ENCODE results near the gene OMP.

The OMP gene

DNA sequence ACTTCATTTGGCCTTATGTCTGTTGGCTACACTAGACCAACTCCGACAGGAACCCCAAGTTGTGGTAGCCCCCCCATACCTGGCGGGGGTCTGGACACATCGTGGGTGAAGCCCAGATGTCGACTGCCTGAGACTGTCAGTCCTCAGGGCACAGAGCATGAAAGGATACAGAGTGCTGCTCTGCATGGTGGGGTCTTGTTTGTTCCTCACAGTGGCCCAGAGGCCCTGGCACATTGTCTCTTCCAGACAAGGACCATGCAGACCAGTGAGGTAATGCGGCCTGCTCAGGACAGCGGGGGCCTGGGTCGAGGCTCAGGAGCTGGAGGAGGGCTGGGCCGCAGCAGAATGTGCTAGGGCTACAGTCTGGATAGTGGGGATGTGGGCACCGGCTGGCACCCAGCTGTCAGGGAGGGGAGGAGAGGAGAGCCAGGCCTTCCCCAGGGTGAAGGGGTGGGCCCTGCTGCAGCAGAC is 21.2 kb upstream of the OMP start:
- no peaks in the 10 kb centered on the region for H3K36me3 ChIP-seq (ENCODE audit: insufficient read depth, low read length)
- H3K79me2 ChIP-seq (ENCODE audit: control insufficient read depth, insufficient read depth, low read length, unreplicated experiment): peaks cover 25% of the 10 kb centered on the region
- H3K4me1 ChIP-seq (ENCODE audit: control insufficient read depth, insufficient read depth, low read length, unreplicated experiment): peaks cover 24% of the 10 kb centered on the region
- no peak overlapping the region for H3K27ac ChIP-seq (ENCODE audit: low read depth, low read length)
- H2AFZ ChIP-seq (ENCODE audit: low read length, unreplicated experiment): no peak overlapping the region
- H3K27me3 ChIP-seq (ENCODE audit: insufficient read depth, low read length): no peaks in the 10 kb centered on the region
- H3K4me3 ChIP-seq (ENCODE audit: low read depth, low read length): no peak overlapping the region

GRCh38 chr11:77081976-77082836 is 20.4 kb upstream of the OMP start:
- Histone ChIP-seq H3K27me3 (ENCODE audit: insufficient read depth, low read length) (no peaks in the 10 kb centered on the region), H3K4me1 (ENCODE audit: control insufficient read depth, insufficient read depth, low read length, unreplicated experiment) (peaks cover 24% of the 10 kb centered on the region), H3K27ac (ENCODE audit: low read depth, low read length) (peak overlapping the region; percentile 28; the same call in 1 of the 2 replicates), H2AFZ (ENCODE audit: low read length, unreplicated experiment) (no peak overlapping the region), H3K36me3 (ENCODE audit: insufficient read depth, low read length) (no peaks in the 10 kb centered on the region), H3K79me2 (ENCODE audit: control insufficient read depth, insufficient read depth, low read length, unreplicated experiment) (peaks cover 23% of the 10 kb centered on the region), H3K4me3 (ENCODE audit: low read depth, low read length) (no peak overlapping the region)

DNA sequence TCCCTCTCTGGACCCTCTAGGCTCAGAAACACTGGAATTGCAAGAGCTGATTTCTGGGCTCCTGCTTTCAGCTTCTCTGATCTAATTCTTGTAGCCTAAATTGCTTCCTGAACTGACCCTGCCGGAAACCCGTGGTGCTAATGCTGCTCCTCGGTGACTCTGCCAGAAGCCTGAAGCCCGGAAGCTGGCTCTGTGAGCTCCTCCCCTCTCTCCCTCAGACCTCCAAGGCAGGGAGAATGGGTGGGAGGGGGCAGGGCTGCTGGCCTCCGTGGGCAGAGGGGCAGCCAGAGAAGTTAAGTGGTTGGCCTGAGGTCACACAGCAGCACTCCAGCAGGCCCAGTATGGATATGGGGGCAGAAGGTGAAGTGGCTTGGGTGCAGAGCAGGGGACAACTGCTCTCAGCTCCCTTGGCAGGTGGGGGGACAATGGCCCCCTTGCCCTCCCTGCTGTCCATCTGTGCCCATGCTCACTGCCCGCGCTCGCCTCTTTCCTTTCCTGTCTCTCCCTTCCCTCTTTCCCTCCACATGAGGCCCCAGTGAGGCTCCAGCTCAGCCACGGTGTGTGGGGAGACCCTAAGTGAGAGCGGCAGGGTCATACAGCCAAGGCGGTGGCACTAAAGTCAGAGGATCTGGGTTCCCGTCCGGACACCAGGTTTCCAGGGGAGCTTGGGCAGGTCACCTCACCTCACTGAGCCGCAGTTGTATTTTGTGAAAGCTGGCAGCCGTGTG is 19.6 kb upstream of the OMP start:
- Histone ChIP-seq H3K27ac (ENCODE audit: low read depth, low read length) (peak overlapping the region; percentile 28; the same call in 1 of the 2 replicates), H3K4me1 (ENCODE audit: control insufficient read depth, insufficient read depth, low read length, unreplicated experiment) (peaks cover 24% of the 10 kb centered on the region), H3K4me3 (ENCODE audit: low read depth, low read length) (no peak overlapping the region), H2AFZ (ENCODE audit: low read length, unreplicated experiment) (no peak overlapping the region), H3K27me3 (ENCODE audit: insufficient read depth, low read length) (no peaks in the 10 kb centered on the region), H3K79me2 (ENCODE audit: control insufficient read depth, insufficient read depth, low read length, unreplicated experiment) (peaks cover 19% of the 10 kb centered on the region), H3K36me3 (ENCODE audit: insufficient read depth, low read length) (no peaks in the 10 kb centered on the region)

- Histone ChIP-seq H3K27me3 (ENCODE audit: insufficient read depth, low read length) (no peaks in the 10 kb centered on the region), H3K79me2 (ENCODE audit: control insufficient read depth, insufficient read depth, low read length, unreplicated experiment) (peaks cover 19% of the 10 kb centered on the region), H2AFZ (ENCODE audit: low read length, unreplicated experiment) (no peak overlapping the region), H3K36me3 (ENCODE audit: insufficient read depth, low read length) (no peaks in the 10 kb centered on the region), H3K4me3 (ENCODE audit: low read depth, low read length) (no peak overlapping the region), H3K27ac (ENCODE audit: low read depth, low read length) (no peak overlapping the region), H3K4me1 (ENCODE audit: control insufficient read depth, insufficient read depth, low read length, unreplicated experiment) (peaks cover 24% of the 10 kb centered on the region)
Measured at GRCh38 chr11:77083566-77084245, 18.9 kb upstream of the OMP start.

DNA sequence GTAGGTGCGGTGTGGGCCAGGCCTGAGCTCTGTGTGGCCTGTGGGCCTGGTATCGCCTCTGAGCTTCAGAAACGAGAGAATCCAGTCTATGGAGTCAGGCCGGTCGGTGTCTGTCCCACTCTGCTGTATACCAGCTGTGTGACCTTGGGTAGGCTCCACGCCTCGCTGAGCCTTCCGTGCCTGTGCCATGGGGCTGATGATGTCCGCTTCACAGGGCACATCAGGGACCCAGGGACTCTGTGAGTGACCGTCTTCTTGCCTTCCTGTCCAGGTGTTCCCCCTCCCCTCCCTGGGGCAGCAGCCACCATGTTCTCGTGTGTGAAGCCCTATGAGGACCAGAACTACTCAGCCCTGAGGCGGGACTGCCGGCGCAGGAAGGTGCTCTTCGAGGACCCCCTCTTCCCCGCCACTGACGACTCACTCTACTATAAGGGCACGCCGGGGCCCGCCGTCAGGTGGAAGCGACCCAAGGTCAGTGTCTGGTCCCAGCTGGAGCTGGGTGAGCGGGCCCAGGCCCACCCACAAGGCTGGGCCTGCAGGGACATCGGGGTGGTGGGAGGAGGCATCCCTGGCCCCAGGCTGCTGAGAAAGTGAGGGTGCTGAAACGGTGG is 18.0 kb upstream of the OMP start:
- Histone ChIP-seq H3K4me1 (ENCODE audit: control insufficient read depth, insufficient read depth, low read length, unreplicated experiment) (peaks cover 24% of the 10 kb centered on the region), H3K4me3 (ENCODE audit: low read depth, low read length) (no peak overlapping the region), H3K27me3 (ENCODE audit: insufficient read depth, low read length) (no peaks in the 10 kb centered on the region), H3K79me2 (ENCODE audit: control insufficient read depth, insufficient read depth, low read length, unreplicated experiment) (peaks cover 18% of the 10 kb centered on the region), H3K27ac (ENCODE audit: low read depth, low read length) (no peak overlapping the region), H2AFZ (ENCODE audit: low read length, unreplicated experiment) (no peak overlapping the region), H3K36me3 (ENCODE audit: insufficient read depth, low read length) (no peaks in the 10 kb centered on the region)

- no peak overlapping the region for H2AFZ ChIP-seq (ENCODE audit: low read length, unreplicated experiment)
- H3K4me1 ChIP-seq (ENCODE audit: control insufficient read depth, insufficient read depth, low read length, unreplicated experiment): peaks cover 20% of the 10 kb centered on the region
- no peak overlapping the region for H3K27ac ChIP-seq (ENCODE audit: low read depth, low read length)
- no peaks in the 10 kb centered on the region for H3K27me3 ChIP-seq (ENCODE audit: insufficient read depth, low read length)
- H3K79me2 ChIP-seq (ENCODE audit: control insufficient read depth, insufficient read depth, low read length, unreplicated experiment): peaks cover 8% of the 10 kb centered on the region
- no peak overlapping the region for H3K4me3 ChIP-seq (ENCODE audit: low read depth, low read length)
- no peaks in the 10 kb centered on the region for H3K36me3 ChIP-seq (ENCODE audit: insufficient read depth, low read length)
Measured at GRCh38 chr11:77085652-77086051, 17.0 kb upstream of the OMP start.

- no peak overlapping the region for H3K27ac ChIP-seq (ENCODE audit: low read depth, low read length)
- no peak overlapping the region for H3K4me3 ChIP-seq (ENCODE audit: low read depth, low read length)
- no peaks in the 10 kb centered on the region for H3K27me3 ChIP-seq (ENCODE audit: insufficient read depth, low read length)
- no peak overlapping the region for H2AFZ ChIP-seq (ENCODE audit: low read length, unreplicated experiment)
- peaks cover 11% of the 10 kb centered on the region for H3K4me1 ChIP-seq (ENCODE audit: control insufficient read depth, insufficient read depth, low read length, unreplicated experiment)
- H3K79me2 ChIP-seq (ENCODE audit: control insufficient read depth, insufficient read depth, low read length, unreplicated experiment): peaks cover 4% of the 10 kb centered on the region
- no peaks in the 10 kb centered on the region for H3K36me3 ChIP-seq (ENCODE audit: insufficient read depth, low read length)
Measured at GRCh38 chr11:77086521-77087472, 15.8 kb upstream of the OMP start.

DNA sequence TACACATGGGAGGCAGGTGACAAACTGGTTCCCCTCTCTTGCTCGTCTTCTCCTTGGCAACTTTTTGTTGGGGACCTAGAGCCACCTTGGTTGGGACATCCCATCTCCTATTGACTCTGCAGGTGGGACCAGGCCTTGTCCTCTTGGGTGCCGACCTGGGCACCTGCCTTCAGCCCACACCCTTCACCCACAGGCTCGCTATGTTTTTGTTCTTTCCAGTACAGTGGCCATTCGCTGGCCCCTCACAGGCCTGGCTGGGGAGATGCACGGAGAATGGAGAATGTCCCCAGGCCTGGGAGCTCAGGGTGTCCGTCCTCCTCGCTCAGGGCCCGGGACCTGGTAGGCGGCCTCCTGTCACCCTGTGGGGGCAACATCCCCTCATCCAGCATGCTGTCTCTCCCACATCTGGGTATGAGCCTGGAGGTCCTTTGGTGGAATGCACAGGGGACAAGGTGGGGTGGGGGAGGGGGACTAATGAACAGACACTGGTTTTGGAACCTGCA is 14.9 kb upstream of the OMP start:
- Histone ChIP-seq H3K79me2 (ENCODE audit: control insufficient read depth, insufficient read depth, low read length, unreplicated experiment) (no peaks in the 10 kb centered on the region), H3K27me3 (ENCODE audit: insufficient read depth, low read length) (no peaks in the 10 kb centered on the region), H3K4me1 (ENCODE audit: control insufficient read depth, insufficient read depth, low read length, unreplicated experiment) (peaks cover 5% of the 10 kb centered on the region), H3K27ac (ENCODE audit: low read depth, low read length) (no peak overlapping the region), H3K4me3 (ENCODE audit: low read depth, low read length) (no peak overlapping the region), H3K36me3 (ENCODE audit: insufficient read depth, low read length) (no peaks in the 10 kb centered on the region), H2AFZ (ENCODE audit: low read length, unreplicated experiment) (no peak overlapping the region)

DNA sequence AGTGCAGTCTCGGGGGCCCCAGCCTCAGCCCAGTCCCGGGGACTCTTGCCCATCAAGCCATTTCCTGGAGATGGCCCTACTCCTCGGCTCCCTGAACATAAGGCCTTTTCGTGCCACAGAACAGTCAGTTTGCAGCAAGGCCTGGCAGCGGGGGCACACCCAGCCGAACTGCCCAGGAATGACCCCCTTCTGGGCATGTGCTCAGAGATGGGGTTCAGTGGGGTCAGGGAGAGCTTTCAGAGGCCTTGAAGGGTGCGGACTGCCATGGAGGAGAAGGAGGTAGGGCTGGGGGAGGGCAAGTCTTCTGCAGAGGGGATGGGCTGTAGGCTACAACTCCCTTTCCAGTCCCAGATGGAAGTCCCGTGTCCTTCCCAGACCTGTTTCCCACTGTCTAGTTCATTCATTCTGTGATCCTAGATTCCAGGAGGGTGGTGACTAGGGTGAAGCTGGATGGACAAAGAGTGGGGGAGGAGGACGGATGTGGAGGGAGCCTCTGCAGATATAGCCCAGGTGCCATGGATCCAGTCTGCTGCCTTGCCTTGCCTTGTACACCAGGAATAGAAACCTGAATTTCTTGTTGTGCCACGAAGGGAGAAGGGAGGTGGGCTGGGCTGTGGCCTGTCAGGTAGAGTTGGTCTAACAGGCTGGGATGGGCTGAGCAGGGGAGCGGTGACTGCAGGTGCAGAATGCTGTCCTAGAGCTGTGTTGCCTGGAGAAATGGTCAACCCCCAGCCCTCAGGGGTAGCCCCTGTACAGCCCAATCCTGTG is 14.2 kb upstream of the OMP start:
- Histone ChIP-seq H2AFZ (ENCODE audit: low read length, unreplicated experiment) (no peak overlapping the region), H3K79me2 (ENCODE audit: control insufficient read depth, insufficient read depth, low read length, unreplicated experiment) (no peaks in the 10 kb centered on the region), H3K27me3 (ENCODE audit: insufficient read depth, low read length) (no peaks in the 10 kb centered on the region), H3K4me1 (ENCODE audit: control insufficient read depth, insufficient read depth, low read length, unreplicated experiment) (no peaks in the 10 kb centered on the region), H3K4me3 (ENCODE audit: low read depth, low read length) (no peak overlapping the region), H3K36me3 (ENCODE audit: insufficient read depth, low read length) (no peaks in the 10 kb centered on the region), H3K27ac (ENCODE audit: low read depth, low read length) (no peak overlapping the region)

Measured in ACC112 (cell line).